HEK293 (cell line): ENCODE measurements around the gene DAGLA.

ENCODE experiments used
- GLI4 ChIP-seq: fragments of 450-650 bp; formaldehyde crosslinking; IDR thresholded peaks from 2 replicates; pipeline ENCODE4 v1.5.1; 2016; ENCODE audit warnings: missing biosample characterization, missing genetic modification characterization
- HOXC10 ChIP-seq: sonication (generic); formaldehyde crosslinking; IDR thresholded peaks from 2 replicates; pipeline ENCODE4 v1.8.1; 2023; ENCODE audit warnings: mild to moderate bottlenecking, missing genetic modification reagents
- TCF7L2 ChIP-seq: IDR thresholded peaks from 2 replicates; pipeline ENCODE4 v1.6.1; 2011; ENCODE audit warnings: low read depth, mild to moderate bottlenecking, inconsistent platforms, low read length, moderate library complexity, borderline replicate concordance
- ZBTB8A ChIP-seq: fragments of 450-650 bp; formaldehyde crosslinking; IDR thresholded peaks from 2 replicates; pipeline ENCODE4 v1.5.1; 2016; ENCODE audit warnings: missing biosample characterization, missing genetic modification characterization
- ZNF24 ChIP-seq: fragments of 450-650 bp; formaldehyde crosslinking; IDR thresholded peaks from 2 replicates; pipeline ENCODE4 v1.5.1; 2016; ENCODE audit warnings: missing biosample characterization, missing genetic modification characterization
- ZNF274 ChIP-seq, 2 experiments: fragments of 200-500 bp in 1 of 2; fragments of 450-650 bp in 1 of 2; sonication (Bioruptor generic) in 1 of 2; formaldehyde crosslinking in 1 of 2; IDR thresholded peaks; 2 replicates each; pipeline versions ENCODE4 v1.5.1 to v1.6.1; 2014 to 2016; ENCODE audit warnings: borderline replicate concordance in 1 of 2, inconsistent platforms in 1 of 2, low read length in 1 of 2, missing biosample characterization in 1 of 2, missing genetic modification characterization in 1 of 2
- TF ChIP-seq, protein P1 (sequence below): fragments of 450-650 bp; formaldehyde crosslinking; IDR thresholded peaks from 2 replicates; pipeline ENCODE4 v1.5.1; 2016; ENCODE audit warnings: missing biosample characterization, missing genetic modification characterization
- TF ChIP-seq, protein P2 (sequence below): fragments of 450-650 bp; IDR thresholded peaks from 2 replicates; pipeline ENCODE4 v1.5.1; 2018; ENCODE audit warnings: missing biosample characterization, mild to moderate bottlenecking, missing genetic modification characterization
- TF ChIP-seq, protein P3 (sequence below): sonication (generic); formaldehyde crosslinking; IDR thresholded peaks from 2 replicates; pipeline ENCODE4 v1.8.1; 2022; ENCODE audit warnings: mild to moderate bottlenecking, moderate library complexity, missing genetic modification reagents

DNA sequence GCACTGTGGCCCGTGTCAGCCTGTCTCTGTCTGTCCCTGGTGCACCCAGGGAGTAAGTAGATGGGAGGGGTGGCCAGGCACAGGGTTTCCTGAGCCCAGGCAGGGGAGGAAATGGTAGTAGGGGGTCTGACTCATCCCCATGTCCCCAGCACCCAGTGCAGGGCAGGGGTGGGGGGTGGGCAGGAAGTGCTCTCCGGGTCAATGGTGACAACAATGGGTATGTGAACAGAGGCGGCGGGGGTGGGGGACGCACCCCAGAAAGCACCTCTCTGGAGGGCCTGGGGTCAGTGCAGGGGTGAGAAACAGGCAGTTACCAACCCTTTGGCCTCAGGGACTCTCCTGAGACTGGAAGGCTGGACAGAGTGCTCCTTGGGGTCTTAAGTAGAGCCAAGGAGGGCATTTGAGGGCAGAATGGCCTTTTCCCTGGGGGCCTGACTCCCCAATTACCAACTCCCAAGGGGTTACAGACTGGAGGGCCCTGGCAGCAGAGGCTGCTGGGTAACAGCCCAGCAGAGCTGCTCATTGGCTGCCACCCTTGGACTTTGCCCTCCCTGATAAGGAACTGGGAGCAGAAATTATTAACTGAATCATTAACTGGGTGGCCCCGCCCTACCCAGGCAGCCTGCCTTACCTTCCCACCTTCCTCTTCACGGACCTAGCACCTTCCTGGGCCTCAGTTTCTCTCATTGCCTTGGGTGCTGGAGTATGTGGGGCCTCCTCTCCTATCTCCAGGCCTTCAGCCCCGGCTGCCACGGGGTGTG is 76.4 kb downstream of the DAGLA start:
- no peak; the same call in 1 of the 2 replicates for TF ChIP-seq ZBTB8A
- TF ChIP-seq HOXC10 (CRISPR knock-in tag), result no peak
- TF ChIP-seq, protein P1, sequence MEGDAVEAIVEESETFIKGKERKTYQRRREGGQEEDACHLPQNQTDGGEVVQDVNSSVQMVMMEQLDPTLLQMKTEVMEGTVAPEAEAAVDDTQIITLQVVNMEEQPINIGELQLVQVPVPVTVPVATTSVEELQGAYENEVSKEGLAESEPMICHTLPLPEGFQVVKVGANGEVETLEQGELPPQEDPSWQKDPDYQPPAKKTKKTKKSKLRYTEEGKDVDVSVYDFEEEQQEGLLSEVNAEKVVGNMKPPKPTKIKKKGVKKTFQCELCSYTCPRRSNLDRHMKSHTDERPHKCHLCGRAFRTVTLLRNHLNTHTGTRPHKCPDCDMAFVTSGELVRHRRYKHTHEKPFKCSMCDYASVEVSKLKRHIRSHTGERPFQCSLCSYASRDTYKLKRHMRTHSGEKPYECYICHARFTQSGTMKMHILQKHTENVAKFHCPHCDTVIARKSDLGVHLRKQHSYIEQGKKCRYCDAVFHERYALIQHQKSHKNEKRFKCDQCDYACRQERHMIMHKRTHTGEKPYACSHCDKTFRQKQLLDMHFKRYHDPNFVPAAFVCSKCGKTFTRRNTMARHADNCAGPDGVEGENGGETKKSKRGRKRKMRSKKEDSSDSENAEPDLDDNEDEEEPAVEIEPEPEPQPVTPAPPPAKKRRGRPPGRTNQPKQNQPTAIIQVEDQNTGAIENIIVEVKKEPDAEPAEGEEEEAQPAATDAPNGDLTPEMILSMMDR (tag by site-specific recombination), result no peak
- no peak for TF ChIP-seq ZNF24 (tag by site-specific recombination)
- TF ChIP-seq, protein P2, sequence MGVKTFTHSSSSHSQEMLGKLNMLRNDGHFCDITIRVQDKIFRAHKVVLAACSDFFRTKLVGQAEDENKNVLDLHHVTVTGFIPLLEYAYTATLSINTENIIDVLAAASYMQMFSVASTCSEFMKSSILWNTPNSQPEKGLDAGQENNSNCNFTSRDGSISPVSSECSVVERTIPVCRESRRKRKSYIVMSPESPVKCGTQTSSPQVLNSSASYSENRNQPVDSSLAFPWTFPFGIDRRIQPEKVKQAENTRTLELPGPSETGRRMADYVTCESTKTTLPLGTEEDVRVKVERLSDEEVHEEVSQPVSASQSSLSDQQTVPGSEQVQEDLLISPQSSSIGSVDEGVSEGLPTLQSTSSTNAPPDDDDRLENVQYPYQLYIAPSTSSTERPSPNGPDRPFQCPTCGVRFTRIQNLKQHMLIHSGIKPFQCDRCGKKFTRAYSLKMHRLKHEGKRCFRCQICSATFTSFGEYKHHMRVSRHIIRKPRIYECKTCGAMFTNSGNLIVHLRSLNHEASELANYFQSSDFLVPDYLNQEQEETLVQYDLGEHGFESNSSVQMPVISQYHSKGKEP (tag by site-specific recombination), result no peak
- TF ChIP-seq, protein P3, sequence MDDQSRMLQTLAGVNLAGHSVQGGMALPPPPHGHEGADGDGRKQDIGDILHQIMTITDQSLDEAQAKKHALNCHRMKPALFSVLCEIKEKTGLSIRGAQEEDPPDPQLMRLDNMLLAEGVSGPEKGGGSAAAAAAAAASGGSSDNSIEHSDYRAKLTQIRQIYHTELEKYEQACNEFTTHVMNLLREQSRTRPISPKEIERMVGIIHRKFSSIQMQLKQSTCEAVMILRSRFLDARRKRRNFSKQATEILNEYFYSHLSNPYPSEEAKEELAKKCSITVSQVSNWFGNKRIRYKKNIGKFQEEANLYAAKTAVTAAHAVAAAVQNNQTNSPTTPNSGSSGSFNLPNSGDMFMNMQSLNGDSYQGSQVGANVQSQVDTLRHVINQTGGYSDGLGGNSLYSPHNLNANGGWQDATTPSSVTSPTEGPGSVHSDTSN, result no peak
- no peak for TF ChIP-seq ZNF274 (IDR thresholded peaks at IDR 0.05; ENCODE audit: low read length)
- TF ChIP-seq ZNF274 (tag by site-specific recombination; IDR thresholded peaks at IDR 0.05; ENCODE audit: borderline replicate concordance), result no peak
- TF ChIP-seq GLI4 (tag by site-specific recombination), result no peak
- TF ChIP-seq TCF7L2, result no peak
